HG03064 (cell line): ENCODE data around the gene TLR3.
"Not testable (repeated sequence)": the region's sequence is repeated elsewhere in the genome, so short reads cannot be mapped to it uniquely, and the experiment has no call there.

Source experiments
- ATAC-seq: cut with Tn5 transposase; IDR thresholded peaks from one replicate; pipeline ENCODE4 v1.9.1; 2021; ENCODE audit warnings: low read depth; ENCODE audit not compliant: unreplicated experiment

Gene TLR3

GRCh38 chr4:186040316-186040715 is 28.6 kb upstream of the TLR3 start:
- ATAC-seq: no peak

GRCh38 chr4:186047501-186047900 is 21.5 kb upstream of the TLR3 start:
- ATAC-seq: not testable (repeated sequence)

DNA sequence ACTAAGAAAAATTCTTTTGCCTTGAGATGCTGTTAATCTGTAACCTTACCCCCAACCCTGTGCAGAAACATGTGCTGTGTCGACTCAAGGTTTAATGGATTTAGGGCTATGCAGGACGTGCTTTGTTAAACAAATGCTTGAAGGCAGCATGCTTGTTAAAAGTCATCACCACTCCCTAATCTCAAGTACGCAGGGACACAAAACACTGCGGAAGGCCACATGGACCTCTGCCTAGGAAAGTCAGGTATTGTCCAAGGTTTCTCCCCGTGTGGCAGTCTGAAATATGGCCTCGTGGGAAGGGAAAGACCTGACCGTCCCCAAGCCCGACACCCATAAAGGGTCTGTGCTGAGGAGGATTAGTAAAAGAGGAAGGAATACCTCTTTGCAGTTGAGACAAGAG is 18.8 kb upstream of the TLR3 start:
- ATAC-seq: not testable (repeated sequence)

GRCh38 chr4:186051096-186051495 is 17.9 kb upstream of the TLR3 start:
- ATAC-seq: no peak

DNA sequence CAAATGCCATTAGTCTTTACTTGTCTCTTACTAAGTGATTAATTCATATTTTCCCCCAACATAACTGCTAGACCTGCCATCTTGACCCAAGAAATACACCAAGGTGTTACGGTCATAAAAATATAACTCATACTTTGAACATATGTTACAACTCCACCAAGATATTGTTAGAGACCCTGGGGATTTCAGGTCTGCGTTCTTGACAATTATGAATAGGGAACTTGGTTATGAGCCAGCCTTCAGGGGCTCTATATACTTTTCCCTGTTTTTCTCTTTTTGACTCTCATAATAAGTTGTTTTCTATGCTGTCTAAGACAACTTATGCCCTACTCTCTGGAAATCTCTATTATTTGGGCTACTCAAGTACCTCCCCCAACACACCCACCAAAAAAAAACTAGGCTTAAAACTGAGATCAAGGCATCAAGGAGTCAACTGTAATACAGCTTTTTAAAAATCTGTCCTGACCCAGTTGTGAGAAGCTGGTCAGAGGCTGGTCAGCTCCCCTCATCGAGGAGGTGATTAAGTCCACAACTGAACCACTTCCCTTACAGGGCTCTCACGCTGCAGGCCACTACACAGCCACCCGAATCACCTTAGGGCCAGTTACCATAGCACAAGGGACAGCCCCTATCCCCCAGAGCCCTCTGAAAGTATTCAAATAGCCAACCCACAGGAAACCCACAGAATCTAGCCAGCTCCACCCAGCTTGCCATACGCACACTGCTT is 10.5 kb upstream of the TLR3 start:
- ATAC-seq: peak; percentile 100

- no peak for ATAC-seq
Observed at GRCh38 chr4:186058980-186059316, 10.0 kb upstream of the TLR3 start.

- ATAC-seq: no peak
Observed at GRCh38 chr4:186061921-186062320, 7.0 kb upstream of the TLR3 start.

DNA sequence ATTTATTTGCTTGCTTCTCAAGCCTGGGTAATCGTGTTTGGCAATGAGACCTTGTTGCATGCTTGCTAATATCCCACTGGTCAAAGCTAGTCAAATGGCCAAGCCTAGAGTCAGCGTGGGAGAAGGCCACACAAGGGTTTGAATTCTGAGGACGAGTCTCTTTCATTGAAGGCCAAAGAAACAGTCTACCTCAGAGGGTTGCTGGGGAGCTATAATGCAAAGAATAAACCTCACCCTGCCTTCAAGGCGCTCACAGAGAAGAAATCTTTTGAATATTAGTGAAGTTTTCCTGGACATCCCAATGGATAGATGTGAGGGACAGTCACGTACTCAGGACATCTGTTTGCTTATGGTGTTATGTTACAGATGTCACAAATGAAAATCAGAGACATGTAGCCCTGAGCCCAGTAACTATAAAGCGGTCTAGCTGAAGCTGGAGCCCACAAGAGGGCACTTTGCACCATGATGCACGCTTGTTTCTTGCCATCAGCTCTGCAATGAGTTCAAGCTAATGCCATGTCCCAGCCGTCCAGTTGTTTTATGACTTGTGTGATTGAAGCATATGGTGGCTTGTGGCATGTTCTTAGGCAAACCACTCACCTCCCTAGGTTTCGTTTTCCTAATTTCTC is 1.1 kb upstream of the TLR3 start:
- ATAC-seq: peak; percentile 80

- no peak for ATAC-seq
Observed at GRCh38 chr4:186069729-186070128, 773 bp downstream of the TLR3 start.

GRCh38 chr4:186072516-186072915 is 3.6 kb downstream of the TLR3 start:
- no peak for ATAC-seq

- ATAC-seq: no peak
Observed at GRCh38 chr4:186074189-186074588, 5.2 kb downstream of the TLR3 start.

- ATAC-seq: no peak
Observed at GRCh38 chr4:186078981-186079638, 10.2 kb downstream of the TLR3 start.

DNA sequence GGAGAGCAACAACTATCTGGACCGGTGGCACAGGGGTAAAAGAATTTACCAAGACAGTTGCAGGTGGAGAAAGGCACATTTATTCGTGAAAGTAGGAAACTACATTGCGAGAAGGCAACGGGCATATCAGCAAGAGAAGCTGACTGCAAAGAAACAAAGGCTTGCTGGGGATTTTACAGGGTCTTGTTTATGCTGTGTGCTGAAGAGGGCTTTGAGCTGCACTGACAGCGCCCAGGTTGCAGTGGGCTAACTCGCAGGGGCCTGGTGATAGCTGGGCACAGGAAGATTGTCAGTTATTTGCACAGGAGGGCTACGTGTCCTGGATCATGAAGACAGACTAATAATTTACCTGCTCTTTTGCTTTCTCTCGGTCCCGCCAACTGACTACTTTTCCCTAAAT is 10.7 kb downstream of the TLR3 start:
- ATAC-seq: no peak

- no peak for ATAC-seq
Observed at GRCh38 chr4:186081202-186081807, 12.3 kb downstream of the TLR3 start.

- no peak for ATAC-seq
Observed at GRCh38 chr4:186082221-186082620, 13.3 kb downstream of the TLR3 start.

GRCh38 chr4:186088523-186088922 is 19.6 kb downstream of the TLR3 start:
- no peak for ATAC-seq

DNA sequence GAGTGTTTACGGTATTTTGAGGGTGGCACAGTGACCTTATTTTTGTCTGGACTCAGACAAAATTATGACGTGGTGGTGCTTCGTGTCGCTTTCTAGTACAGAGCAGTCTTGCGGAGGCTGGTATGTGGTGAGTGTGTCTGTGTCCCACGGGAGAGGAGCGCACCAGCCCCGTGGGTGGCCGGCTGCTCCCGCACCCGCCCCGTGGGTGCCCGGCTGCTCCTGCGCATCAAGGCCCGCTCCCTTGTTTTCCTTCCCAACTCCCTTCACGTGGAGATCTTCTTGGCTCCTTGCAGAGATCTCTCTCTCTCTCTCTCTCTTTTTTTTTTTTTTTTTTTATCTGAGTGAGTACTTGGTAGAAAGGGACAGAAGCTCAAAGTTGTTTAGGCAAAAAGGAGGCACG is 23.3 kb downstream of the TLR3 start:
- ATAC-seq: no peak

DNA sequence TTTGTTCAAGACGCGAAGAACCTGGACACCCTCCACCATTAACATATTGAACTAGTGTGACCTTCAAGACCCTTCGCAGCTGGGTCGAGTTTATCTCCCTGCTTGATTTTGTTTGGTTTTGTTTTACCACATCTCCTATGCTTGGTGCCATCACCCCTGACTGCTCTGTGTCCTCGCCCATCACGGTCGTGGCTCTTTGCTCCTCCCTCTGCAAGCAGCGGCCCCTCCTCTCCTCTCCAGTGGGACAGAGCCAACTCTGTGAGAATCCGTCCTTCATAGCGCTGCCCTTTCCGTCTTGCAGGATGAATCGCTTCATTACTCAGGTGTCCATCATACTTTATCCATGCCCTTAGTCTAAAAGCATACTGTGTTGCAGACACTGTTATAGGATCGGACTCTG is 26.4 kb downstream of the TLR3 start:
- no peak for ATAC-seq

DNA sequence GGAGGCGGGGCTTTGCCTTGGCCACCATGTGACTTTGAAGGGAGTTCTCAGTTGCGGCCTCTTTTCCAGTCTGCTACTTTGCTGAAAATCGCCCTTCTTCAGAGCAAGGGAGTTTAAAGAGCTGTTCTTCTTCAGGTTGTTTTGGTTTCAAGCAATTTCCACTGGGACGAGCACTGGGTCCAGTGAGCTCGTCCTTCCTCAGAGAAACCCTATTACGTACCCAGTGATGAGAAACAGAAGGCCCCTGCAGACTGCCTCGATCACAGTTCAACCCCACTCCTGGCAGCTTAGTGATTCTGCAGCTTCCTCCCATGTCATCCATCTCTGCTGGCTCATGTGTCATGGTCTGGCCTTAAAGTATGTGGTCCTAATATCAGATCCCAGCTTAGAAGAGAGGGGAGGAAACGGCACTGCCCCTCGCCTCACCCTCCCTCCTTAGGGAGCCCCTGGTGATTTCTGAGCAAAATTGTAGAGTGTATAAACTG is 27.8 kb downstream of the TLR3 start:
- ATAC-seq: no peak

DNA sequence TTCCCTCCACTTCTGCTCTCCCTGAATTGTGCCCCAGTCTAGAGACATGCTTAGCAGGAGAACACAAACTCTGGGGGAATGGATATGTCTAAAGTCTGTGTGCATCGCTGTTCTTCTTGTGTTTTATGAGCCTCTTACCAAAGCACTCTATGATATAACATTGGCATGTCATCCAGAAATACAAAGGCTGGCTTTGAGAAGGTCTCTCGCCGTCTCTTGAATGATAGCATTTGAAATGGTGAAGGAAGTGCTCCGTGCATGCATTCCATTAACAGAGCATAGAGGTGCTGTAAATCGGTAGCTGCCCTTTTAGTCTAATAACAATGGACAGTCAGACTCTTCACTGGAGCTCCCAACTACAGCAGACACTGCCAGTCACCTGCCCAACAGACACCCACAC is 28.4 kb downstream of the TLR3 start:
- no peak for ATAC-seq

DNA sequence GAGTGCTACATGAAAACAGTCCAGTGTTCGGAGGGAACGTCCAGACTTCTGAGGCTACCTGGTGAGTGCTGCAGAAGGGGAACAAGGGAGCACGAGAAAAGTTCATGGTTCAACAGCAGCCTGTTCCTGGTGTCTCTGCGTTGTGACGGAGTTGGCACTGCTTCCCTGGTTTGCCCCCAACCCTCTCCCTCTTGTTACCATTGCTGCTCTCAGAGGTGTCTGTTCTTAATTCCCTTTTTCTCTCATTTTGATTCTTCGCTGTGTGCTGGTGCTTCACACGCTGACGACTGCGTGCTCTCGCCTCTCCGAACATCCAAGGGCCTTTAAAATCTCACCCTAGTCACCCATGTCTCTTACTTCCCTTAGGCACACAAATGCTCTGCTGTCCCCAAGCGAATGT is 34.0 kb downstream of the TLR3 start:
- no peak for ATAC-seq
